Kidney glomerular epithelial cell (primary cell): ENCODE data around the gene PSMC3.

ENCODE experiments used
- DNase-seq: peaks from one replicate; lab custom pipeline; 2025; lab: John Stamatoyannopoulos, UW

The PSMC3 gene

DNA sequence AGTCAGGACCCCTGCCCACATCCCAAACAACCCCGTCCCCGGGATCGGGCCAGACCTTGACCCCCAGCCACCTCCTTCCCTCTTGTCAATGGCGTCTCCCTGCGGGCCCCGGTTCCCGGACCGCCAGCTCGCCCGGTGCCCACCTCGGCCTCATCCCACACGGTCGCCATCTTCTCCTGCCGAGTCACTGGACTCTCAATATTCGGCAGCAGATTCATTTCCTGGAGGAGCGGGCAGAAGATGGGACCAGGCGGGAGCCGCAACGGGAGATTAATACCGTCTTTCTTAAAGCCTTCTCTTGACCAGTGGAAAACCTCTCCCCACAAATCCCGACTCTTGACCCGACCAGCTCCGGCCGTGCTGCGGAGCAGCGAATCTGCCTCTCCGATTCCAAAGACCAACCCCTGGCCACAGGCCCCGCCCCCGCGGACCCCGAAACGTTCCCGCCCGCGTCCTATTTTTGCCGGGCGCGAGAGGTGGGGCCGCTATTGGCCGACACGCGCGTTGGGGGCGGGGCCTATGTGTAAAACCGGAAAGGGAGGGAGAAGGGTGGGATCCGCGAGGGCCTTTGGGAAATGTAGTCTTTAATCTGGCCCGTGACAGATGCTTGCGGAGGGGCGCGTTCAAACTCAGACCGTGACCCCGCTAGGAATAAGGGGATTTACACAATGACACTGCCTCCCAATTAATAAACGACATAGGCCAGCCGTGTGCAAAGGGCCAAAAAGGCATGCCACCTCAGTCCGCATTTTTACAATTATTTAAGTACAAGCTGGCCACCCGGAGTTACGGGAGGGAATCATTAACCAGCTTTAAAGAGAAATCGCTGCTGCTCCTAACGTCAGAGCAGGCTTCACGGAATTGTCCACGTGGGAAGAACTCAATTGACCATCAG lies at the start of gene PSMC3:
Gene PSMC3, minus strand, starts transcription at position 378 of the 895 bp plus-strand sequence. Its CDS starts 160 bp downstream, at position 218.
- DNase-seq, result peak; percentile 95

DNA sequence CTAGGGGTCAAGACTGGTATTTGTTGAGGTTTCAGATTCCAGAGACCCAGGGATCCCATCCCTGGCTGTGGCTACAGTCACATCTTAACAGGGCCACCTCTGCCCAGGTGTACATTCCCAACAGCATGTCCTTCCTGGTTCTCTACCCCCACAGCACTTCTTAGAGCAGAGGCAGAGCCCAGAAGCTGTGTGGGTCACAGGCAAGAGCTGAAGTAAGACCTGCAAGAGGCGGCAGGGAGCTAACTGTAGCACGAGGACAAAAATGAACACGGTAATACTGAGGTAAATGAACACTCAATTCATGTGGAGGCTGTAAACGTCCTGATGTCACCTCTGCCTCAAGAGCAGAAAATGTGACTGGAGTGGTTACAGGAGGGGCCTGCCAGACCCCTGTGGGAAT lies 44.4 kb upstream of the PSMC3 start:
- no peak for DNase-seq

DNA sequence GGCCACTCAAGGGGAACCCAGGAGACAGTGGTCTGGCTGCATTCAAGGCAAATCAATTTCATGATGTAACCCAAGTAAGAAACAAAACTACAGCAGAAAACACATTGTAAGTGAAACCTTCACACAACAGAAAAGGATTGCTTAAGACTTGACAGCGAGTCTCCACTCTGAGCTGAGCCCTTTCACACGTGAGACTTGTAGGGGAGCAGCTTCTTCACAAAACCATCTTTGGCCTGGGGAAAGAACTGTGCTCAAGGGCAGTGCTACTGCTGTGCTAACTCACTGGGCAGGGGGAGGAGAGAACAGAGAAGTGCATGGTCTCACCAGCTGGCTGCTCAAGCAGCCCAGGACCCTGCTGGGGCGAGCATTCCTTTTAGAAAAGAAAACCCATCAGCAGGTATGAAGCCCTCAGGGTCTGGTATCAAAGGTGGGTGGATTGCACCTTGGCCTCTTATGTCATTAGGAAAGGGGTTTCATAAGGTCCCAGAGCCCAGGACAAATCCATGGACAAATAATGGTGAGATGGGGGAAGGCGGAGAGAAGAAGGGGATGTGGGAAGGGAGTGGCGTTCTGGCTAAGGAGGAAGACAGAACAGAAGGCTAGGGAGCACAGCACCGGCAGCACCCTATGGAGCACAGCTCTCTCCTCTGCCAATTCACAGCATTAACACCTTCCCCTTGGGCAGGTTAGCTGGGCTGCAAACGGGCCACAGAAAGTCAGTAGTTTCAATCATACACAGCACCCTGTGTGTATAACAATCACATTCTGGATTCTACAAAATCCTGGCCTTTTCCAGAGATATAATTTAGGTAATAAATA lies 43.3 kb upstream of the PSMC3 start:
- DNase-seq, result no peak

DNA sequence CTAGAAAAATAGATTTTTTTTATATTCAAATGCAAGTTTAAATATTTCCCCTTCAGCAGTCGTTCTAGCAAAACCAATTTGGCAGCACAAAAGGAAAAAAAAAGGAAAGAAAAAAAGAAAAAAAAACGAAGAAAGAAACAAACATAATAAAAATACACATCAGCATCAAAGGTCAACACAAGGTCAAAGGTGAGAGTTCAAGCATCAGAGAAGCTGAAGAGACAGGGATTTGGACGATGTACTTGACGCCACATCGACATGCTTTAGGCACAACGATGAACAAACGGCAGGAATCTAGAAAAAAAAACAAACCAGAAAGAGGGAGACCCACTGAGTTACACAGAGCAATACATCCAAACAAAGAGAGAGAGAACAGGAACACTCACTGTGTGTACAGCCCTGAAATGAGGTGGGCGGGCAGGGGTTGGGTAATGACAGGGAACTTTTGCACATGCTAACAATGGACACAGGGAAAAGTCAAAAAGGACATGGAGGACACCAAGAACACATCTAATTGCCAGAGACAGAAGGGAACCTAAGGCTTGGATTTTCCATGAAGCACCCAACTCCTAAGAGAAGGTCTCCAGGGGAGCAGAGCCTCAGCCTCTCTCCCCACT lies 42.5 kb upstream of the PSMC3 start:
- no peak for DNase-seq

DNA sequence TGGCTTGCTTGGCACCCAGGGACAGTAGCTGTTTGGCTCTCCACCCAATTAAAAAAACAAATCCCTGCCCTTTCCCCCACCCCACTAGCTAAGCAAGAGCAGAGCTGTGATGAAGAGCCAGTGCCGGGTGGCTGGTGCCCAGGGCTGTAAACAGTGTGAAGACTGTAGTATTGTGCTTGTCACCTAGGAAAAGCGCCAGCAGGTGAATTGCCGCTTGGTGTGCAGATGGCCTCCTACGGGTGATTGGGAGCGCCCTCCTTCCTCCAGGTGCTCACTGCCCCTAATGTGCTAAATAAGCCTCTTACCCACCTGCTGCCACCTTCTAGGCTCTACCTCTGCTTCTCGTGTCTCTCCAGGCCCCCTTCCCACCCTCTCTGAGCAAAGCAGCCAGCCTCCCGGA lies 41.1 kb upstream of the PSMC3 start:
- no peak for DNase-seq

DNA sequence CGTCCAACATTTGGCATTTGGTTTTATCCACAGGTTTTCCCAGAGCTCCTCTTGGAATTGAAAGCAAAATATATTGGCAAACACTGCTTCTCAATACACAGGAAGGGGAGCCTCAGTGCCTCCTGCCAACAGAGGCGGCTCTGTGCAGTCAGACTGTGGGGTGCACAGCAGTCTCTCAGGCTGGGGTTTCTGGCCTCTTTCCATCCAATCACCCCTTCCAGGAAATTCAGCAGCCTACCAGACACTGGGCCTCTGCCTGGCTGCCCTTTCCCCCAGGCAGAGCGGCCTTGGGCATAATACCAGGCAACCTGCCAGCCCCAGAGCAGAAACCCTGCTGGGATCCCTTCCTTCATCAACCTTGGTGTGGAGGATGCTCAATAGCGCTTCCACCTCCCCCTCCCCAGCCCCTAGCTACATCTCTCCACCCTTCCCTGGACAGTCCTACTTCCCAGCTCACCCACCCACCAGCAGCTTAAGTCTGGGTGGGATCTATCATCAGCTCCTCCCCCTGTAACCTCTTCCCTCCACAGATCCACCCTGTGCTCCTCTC lies 40.5 kb upstream of the PSMC3 start:
- DNase-seq, result no peak

DNA sequence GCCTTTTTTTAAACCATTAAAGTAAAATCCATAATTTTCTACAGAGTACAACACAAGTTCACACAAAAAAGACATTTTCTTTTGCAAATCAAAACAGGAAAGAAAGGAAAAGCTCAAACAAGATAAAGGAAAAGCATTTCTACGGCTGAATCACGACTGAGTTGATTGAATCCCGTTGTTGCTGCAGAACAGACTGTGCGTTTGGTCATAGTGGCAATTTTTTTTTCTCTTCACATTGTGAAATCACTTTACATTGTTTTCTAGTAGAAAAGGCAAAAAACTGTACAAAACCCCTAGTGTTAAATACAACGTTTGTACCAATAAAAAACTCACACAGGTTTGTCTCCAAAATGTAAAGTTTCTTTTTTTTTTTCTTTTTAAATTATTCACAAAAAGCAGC lies 40.0 kb upstream of the PSMC3 start:
- no peak for DNase-seq

DNA sequence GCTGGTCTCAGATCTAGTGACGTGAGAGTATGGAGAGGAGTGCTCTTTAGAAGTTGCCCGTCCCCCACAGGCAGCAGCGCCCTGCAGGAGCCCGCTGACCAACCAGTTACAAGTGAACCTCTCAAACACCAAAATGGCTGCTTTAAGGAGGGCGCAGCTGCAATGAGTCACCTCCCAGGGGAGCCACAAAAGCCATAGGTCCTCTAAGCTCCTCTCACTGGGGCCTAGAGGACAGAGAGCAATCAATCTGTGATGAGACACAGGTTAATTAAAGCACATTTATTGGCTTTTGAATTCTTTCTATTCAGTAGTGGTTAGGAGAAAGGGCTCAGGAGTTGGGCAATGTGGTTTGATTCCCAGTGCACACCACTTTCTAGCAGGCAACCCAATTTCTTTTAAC lies 38.2 kb upstream of the PSMC3 start:
- no peak for DNase-seq

DNA sequence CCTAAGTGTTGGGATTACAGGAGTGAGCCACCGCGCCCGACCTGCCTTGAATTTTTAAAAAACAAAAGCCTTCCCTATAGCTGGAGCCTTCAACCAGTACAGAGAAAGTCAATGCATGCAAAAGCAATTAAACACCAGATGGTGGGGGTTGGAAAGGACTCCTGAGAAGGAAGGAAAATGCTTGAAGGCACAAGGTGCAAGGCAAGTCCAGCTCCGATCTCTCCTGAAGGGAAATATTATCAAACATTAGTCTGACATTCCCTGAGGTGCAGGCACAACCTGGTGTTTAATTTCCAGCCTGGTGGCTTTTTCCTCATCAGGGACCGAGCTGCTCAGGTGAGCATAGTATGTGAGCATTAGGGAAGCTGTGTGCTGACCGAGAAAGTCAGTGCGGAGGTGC lies 35.6 kb upstream of the PSMC3 start:
- no peak for DNase-seq

DNA sequence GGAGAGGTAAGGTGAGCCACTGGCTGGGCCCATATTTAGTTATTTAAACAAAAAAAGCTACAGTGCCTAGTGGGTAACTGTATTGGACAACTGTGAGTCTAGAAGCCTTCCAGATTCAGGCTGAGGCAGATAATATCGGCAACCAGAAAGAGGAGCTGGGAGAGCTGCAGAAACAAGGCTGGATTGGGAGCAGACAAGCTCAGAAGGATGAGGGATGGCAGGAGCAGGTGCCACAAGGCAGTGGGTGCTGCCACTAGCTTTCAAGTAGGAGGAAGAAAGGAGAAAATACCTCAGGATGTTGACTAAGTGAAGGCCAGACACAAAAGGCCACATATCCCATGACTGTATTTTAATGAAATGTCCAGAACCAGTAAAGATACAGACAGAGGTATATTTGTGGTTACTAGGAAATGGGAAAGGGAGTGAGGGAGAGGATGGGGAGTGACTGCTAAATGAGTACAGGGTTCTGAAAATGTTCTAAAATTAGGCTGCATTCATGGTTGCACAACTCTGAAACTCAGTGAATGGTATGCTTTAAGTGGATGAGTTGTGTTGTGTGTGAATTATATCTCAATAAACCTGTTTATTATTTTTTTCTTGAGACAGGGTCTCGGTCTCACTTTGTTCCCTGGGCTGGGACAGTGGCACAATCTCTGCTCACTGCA lies 34.5 kb upstream of the PSMC3 start:
- DNase-seq, result no peak

DNA sequence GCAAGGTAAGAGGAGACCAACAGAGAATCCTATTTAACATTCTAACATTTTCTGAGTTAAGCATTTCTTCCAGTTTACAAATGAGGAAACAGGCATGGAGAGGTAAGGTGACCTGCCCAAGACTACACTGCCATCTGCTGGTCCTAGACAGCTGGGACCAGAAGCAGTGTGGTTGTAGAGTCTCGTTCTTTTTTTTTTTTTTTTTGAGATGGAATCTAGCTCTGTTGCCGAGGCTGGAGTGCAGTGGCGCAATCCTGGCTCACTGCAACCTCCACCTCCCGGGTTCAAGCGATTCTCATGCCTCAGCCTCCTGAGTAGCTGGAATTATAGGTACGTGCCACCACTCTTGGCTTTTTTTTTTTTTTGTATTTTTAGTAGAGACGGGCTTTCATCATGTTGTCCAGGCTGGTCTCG lies 28.0 kb upstream of the PSMC3 start:
- DNase-seq, result peak; percentile 78

DNA sequence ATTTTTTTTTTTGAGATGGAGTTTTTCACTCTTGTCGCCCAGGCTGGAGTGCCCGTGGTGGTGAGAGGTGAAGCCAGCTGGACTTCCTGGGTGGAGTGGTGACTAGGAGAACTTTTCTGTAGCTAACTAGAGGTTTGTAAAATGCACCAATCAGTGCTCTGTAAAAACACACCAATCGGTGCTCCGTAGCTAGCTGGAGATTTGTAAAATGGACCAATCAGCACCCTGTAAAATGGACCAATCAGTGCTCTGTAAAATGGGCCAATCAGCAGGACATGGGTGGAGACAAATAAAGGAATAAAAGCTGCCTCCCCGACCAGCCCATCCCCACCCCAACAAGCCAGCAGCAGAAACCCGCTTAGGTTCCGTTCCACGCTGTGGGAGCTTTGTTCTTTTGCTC lies 27.1 kb upstream of the PSMC3 start:
- DNase-seq, result no peak

DNA sequence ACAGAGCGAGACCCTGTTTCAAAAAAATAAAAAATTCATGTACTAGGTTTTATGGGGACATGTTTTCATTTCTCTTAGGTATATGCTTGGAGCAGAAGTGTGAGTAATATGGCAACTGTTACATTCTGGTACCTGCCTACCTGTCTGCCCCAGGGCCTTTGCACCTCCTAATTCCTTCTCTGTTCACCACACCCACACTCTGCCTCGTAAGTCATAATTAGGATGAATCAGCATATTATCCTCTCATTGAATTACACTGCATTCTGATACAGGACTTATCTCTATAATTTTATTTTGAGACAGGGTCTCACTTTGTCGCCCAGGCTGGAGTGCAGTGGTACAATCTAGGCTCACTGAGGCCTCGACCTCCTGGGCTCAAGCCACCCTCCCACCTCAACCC lies 25.8 kb upstream of the PSMC3 start:
- DNase-seq, result no peak

DNA sequence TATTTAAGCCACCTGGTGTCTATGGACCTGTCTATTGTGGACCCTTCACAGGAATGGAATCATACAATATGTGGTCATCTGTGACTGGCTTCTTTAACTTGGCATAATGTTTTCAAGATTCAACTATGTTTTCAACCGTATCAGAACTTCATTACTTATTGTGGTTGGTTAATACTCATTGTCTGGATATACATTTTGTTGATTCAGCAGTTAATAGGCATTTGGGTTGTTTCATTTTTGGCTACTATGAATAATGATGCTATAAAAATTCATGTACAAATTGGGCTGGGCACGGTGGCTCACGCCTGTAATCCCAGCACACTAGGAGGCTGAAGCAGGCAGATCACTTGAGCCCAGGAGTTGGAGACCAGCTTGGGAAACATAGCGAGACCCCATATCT lies 25.2 kb upstream of the PSMC3 start:
- DNase-seq, result no peak

DNA sequence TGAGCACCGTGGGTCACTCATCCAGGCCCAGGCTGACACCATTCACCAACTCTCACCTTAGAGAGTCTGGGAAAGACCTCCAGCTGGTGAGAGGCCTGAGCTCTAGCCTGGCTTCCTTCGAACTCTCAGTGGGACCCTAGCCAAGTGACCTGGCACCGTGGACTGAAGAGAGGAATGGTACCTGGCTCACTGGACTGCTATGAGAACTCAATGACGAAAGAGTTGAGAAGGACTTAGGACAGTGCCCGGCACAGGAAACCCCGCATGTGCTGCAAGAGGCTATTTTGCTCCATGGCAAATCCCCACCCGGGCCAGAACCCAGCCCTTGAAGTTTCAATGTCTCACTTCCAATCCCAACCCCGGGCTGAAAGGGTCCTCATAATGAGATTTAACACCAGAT lies 23.3 kb upstream of the PSMC3 start:
- DNase-seq, result no peak

DNA sequence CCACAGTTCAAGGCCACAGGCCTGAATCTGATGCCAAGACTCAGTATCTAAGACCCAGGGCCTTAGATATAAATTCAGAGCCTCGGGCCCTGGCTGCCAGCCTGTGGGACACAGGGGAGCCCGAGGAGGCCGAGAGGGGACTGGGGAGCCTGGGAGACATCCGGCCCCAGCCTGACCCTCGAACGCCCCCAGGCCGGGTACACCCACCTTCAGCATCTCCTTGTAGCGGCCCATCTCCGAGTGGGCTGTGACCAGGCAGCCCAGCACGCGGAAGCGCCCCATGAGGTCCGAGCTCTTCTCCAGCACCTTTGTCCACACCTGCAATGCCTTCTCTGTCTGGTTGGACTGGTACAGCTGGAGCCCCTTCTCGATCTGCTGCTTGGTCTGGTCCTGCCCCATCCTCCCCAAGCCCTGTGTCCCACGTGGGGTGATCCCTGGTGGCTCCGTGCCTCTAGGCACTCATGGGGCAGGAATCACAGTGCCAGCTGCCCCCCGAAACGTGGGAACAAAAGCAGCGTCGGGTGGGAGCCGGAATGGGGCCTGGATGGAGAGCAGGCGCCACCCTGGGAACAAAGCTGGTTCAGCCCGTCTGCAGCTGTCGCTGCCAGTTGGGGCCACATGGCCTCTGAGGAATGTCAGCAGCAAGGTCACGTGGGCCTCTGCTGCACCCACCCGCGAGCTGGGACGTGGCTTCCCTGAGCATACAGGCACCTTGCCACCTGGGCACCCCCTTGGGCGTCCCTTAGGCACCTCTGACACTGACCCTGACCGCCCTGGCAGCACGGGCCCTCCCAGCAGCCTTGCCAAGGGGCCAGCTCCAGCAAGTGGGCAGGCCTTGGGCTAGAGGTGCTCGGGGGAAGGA lies 22.6 kb upstream of the PSMC3 start, which contains the start of gene RAPSN:
Gene RAPSN, minus strand, starts transcription at position 571 of the 862 bp plus-strand sequence. Its CDS starts 172 bp downstream, at position 399.
- no peak for DNase-seq

DNA sequence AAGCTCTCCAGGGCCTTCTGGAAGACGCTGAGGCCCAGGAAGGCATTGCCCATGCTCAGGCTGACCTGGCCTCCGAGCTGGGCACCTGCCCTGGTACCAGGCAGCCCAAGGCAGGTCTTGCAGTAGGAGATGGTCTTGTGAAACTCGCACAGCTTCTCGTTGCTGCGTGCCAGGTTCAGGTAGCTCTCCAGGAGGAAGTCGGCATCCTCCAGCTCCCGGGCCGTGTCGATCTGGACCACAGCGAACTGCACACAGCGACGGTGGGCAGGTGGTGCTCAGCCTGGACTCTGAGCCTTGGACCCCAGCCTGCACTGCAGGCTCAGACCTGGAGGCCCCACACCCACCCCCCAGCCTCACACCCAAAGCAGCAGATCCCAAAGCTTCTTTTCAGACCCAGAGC lies 21.7 kb upstream of the PSMC3 start:
- DNase-seq, result no peak

DNA sequence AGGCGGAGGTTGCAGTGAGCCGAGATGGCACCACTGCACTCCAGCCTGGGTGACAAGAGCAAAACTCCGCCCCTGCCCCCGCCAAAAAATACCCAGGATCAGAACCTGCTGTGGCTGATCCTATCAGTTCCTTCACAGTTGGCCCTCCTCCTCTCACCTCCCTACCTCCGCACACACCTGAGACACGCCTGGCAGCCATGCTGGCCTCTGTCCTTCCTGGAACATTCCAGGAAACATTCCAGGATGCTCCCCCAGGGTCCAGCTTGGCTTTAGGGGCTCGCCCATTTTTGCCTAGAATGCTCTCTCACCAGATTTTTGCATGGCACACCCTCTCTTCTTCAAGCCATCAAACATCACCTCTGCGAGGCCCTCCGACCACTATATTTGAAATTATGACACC lies 20.6 kb upstream of the PSMC3 start:
- DNase-seq, result no peak

DNA sequence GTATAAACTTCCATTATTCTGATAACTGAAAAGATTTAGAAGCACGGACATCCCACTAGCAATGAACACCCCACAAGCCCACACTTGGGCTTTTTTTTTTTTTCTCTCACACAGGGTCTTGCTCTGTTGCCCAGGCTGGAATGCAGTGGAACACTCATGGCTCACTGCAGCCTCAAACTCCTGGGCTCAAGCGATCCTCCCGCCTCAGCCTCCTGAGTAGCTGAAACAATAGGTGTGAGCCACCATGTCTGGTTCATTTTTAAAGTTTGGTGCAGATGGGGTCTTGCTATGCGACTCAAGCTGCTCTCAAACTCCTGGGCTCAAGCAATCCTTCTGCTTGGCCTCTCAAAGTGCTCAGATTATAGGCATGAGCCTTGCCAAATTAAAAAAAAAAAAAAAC lies 19.6 kb upstream of the PSMC3 start:
- DNase-seq, result no peak

DNA sequence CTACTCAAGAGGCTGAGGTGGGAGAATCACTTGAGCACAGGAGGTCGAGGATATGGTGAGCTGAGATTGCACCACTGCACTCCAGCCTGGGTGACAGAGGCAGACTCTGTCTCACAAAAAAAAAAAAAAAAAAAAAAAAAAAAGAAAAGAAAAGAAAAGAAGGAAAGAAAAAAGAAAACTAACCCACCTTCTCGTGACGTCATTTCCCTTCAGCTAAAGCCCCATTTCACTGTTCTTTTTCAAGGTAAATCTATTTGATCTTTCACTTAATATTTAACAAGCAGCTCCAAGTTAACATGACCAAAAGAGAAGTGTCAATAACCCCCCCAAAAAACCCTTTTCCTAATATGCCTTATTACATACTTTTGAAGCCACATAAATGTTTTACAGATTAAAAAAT lies 17.6 kb upstream of the PSMC3 start:
- DNase-seq, result no peak
